ENCODE measurements around the gene RBM44.

- TF ChIP-seq CTCF (conservative IDR thresholded peaks at IDR 0.05 in 1 of 2, IDR thresholded peaks at IDR 0.05 in 1 of 2; ENCODE audit: low read depth in 1 of 2, low read length in 2 of 2) (no peak), EZH2 (IDR thresholded peaks at IDR 0.05; ENCODE audit: low read length, missing control alignments) (no peak)
Observed at GRCh38 chr2:237873421-237873831, 74.8 kb downstream of the RBM44 start.

Measured in fibroblast of lung (primary cell).